GM23338 (cell line): ENCODE measurements around the gene ZFX.

Source experiments
- CTCF ChIP-seq, 2 experiments: fragments of 200-600 bp in 1 of 2; sonication (generic) in 1 of 2; conservative IDR thresholded peaks; 2 replicates each; pipeline versions ENCODE4 v1.5.1 to v1.6.1; 2016 to 2017; ENCODE audit warnings: antibody characterized with exemption in 2 of 2, low read depth in 2 of 2, mild to moderate bottlenecking in 2 of 2, moderate library complexity in 1 of 2
- POLR2AphosphoS5 ChIP-seq: IDR thresholded peaks from 2 replicates; pipeline ENCODE4 v1.6.1; 2016; ENCODE audit warnings: antibody characterized with exemption, low read depth

DNA sequence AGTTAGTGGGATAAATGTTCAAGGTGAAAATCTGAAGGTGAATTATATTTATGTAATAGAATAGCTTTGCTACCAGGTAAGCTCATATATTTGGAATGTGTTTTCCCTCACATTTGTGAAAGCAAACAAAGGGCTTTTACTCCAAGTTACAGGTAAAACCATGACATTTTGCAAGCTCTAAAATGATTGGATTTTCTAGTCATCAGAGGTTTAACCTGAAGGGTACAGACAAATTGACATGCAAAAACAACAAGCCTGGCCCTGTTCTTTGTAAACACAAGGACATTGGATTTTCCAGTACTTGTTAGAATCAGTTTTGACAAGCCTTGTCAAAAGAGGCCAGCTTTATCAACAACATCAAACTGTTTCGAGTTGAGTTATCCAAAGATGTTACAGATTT, 51.7 kb downstream of the ZFX start:
- no peak for TF ChIP-seq CTCF (conservative IDR thresholded peaks at IDR 0.05; ENCODE audit: low read depth in 2 of 2)
- TF ChIP-seq POLR2AphosphoS5, result no peak
